HCT116 (cell line): ENCODE measurements around the gene XYLT1. TPM values are rescaled to one million over a fixed set of nuclear protein-coding genes. Genes with fewer than 3 reads are reported as not detected.

ENCODE experiments used
- ATAC-seq: fragments of 200-7000 bp; cut with Tn5 transposase; 2 replicates; pipeline ENCODE4 v1.9.1; 2020; ENCODE audit warnings: mild to moderate bottlenecking, moderate library complexity
- BruUV-seq: library from RNA; stranded (reverse); fragments of 400-500 nt; replicated peaks from 2 replicates; lab custom pipeline; 2021; lab: Mats Ljungman, UMichigan
- CTCF ChIA-PET: fragments of 300-600 bp; sonication (Branson Sonifier 250); formaldehyde crosslinking; loops from one replicate; lab custom pipeline; 2021; ENCODE audit warnings: antibody characterized with exemption; lab: Charles Lee
- POLR2A ChIA-PET: fragments of 300-600, 350-600 bp; sonication (Branson Sonifier 250); formaldehyde crosslinking; loops from one replicate; lab custom pipeline; 2021; ENCODE audit warnings: antibody characterized with exemption; lab: Charles Lee
- RAD21 ChIA-PET, 2 experiments: fragments of 300-600 bp; sonication (Branson Sonifier 250); formaldehyde crosslinking; loops; one replicate each; lab custom pipeline; 2023; ENCODE audit warnings: low total read pairs in 2 of 2; ENCODE audit not compliant: uncharacterized antibody in 2 of 2, unreplicated experiment in 2 of 2, low non-redundant PET in 1 of 2; lab: Charles Lee
- DNase-seq: peaks from one replicate; pipeline ENCODE4 v3.0.0-alpha.2; 2010; ENCODE audit warnings: low read depth, low spot score
- H2AFZ ChIP-seq: fragments of 200-600 bp; shearing (Covaris generic), sonication (generic); 2 replicates; pipeline ENCODE4 v1.6.1; 2017; ENCODE audit warnings: low read depth, mixed run types, mixed read lengths, antibody characterized with exemption, low read length; ENCODE audit not compliant: poor library complexity, severe bottlenecking
- H3K27ac ChIP-seq: 2 replicates; pipeline ENCODE4 v1.5.1; 2012; ENCODE audit warnings: low read depth, low read length
- H3K27me3 ChIP-seq: fragments of 200-600 bp; sonication (generic); 2 replicates; pipeline ENCODE4 v1.6.1; 2016; ENCODE audit warnings: mixed run types, low read length, mixed read lengths; ENCODE audit not compliant: insufficient read depth
- H3K36me3 ChIP-seq, 2 experiments: fragments of 200-500 bp in 1 of 2; fragments of 200-600 bp in 1 of 2; sonication (Bioruptor generic) in 1 of 2; sonication (generic) in 1 of 2; 2 replicates each; pipeline versions ENCODE4 v1.5.1 to v1.6.1; 2014 to 2016; ENCODE audit warnings: low read length in 2 of 2, inconsistent platforms in 1 of 2, mixed read lengths in 1 of 2, mixed run types in 1 of 2; ENCODE audit not compliant: insufficient read depth in 2 of 2, control insufficient read depth in 1 of 2
- H3K4me1 ChIP-seq, 2 experiments: fragments of 200-600 bp in 1 of 2; sonication (generic) in 1 of 2; 2 replicates each; pipeline versions ENCODE4 v1.5.1 to v1.6.1; 2012 to 2017; ENCODE audit warnings: low read length in 2 of 2, inconsistent platforms in 1 of 2, mild to moderate bottlenecking in 1 of 2, mixed read lengths in 1 of 2, mixed run types in 1 of 2, moderate library complexity in 1 of 2; ENCODE audit not compliant: insufficient read depth in 2 of 2, control insufficient read depth in 1 of 2
- H3K4me2 ChIP-seq: fragments of 200-600 bp; sonication (generic); 2 replicates; pipeline ENCODE4 v1.6.1; 2017; ENCODE audit warnings: mixed run types, low read length, mixed read lengths
- H3K4me3 ChIP-seq, 2 experiments: fragments of 200-600 bp in 1 of 2; sonication (generic) in 1 of 2; replicated peaks in 1 of 2; 2 replicates each; pipeline ENCODE4 v1.5.1; 2011 to 2016; ENCODE audit warnings: low read length in 2 of 2, control low read depth in 1 of 2, low read depth in 1 of 2, mild to moderate bottlenecking in 1 of 2, mixed read lengths in 1 of 2, mixed run types in 1 of 2
- H3K79me2 ChIP-seq: fragments of 200-600 bp; sonication (generic); 2 replicates; pipeline ENCODE4 v1.6.1; 2017; ENCODE audit warnings: mild to moderate bottlenecking, mixed run types, low read length, moderate library complexity, mixed read lengths; ENCODE audit not compliant: insufficient read depth
- H3K9ac ChIP-seq: fragments of 200-600 bp; sonication (generic); 2 replicates; pipeline ENCODE4 v1.6.1; 2016; ENCODE audit warnings: low read length, mixed read lengths
- H3K9me2 ChIP-seq: fragments of 200-600 bp; sonication (generic), shearing (Covaris generic); 2 replicates; pipeline ENCODE4 v1.6.1; 2017; ENCODE audit warnings: mixed run types, mild to moderate bottlenecking, moderate library complexity; ENCODE audit not compliant: insufficient read depth
- H3K9me3 ChIP-seq, 2 experiments: fragments of 200-500 bp in 1 of 2; fragments of 200-600 bp in 1 of 2; sonication (Bioruptor generic) in 1 of 2; sonication (generic) in 1 of 2; 2 replicates each; pipeline ENCODE4 v1.6.1; 2014 to 2017; ENCODE audit warnings: low read length in 2 of 2, mixed read lengths in 2 of 2, inconsistent platforms in 1 of 2, low read depth in 1 of 2, mild to moderate bottlenecking in 1 of 2, mixed run types in 1 of 2, moderate library complexity in 1 of 2; ENCODE audit not compliant: control insufficient read depth in 1 of 2, insufficient read depth in 1 of 2
- H4K20me1 ChIP-seq: fragments of 200-600 bp; sonication (generic), shearing (Covaris generic); 2 replicates; pipeline ENCODE4 v1.6.1; 2017; ENCODE audit warnings: mixed run types, mild to moderate bottlenecking, moderate library complexity; ENCODE audit not compliant: insufficient read depth
- CBX3 ChIP-seq: IDR thresholded peaks from 2 replicates; pipeline ENCODE4 v1.6.1; 2012; ENCODE audit warnings: low read depth
- CEBPB ChIP-seq: IDR thresholded peaks from 2 replicates; pipeline ENCODE4 v1.6.1; 2012; ENCODE audit warnings: low read depth
- ELF1 ChIP-seq: IDR thresholded peaks from 2 replicates; pipeline ENCODE4 v1.6.1; 2012; ENCODE audit warnings: low read depth, borderline replicate concordance
- FOSL1 ChIP-seq: IDR thresholded peaks from 2 replicates; pipeline ENCODE4 v1.6.1; 2012; ENCODE audit warnings: low read depth
- POLR2AphosphoS5 ChIP-seq: IDR thresholded peaks from 2 replicates; pipeline ENCODE4 v1.6.1; 2011; ENCODE audit warnings: mild to moderate bottlenecking, low read depth, low read length, moderate library complexity
- SP1 ChIP-seq: IDR thresholded peaks from 2 replicates; pipeline ENCODE4 v1.6.1; 2012; ENCODE audit warnings: low read depth
- SRF ChIP-seq: IDR thresholded peaks from 2 replicates; pipeline ENCODE4 v1.6.1; 2012; ENCODE audit warnings: low read depth
- TCF7L2 ChIP-seq: IDR thresholded peaks from 2 replicates; pipeline ENCODE4 v1.7.0; 2011; ENCODE audit warnings: borderline replicate concordance, inconsistent platforms; ENCODE audit not compliant: insufficient read depth, insufficient read length; ENCODE audit errors: extremely low read depth
- ZFX ChIP-seq: fragments of 450-650 bp; IDR thresholded peaks from 2 replicates; pipeline ENCODE4 v1.6.1; 2017
- ZNF274 ChIP-seq: fragments of 200-500 bp; sonication (Bioruptor generic); IDR thresholded peaks from 2 replicates; pipeline ENCODE4 v1.6.1; 2014; ENCODE audit warnings: mild to moderate bottlenecking, low read depth, low read length, inconsistent platforms
- intact Hi-C: fragments of 100-400 bp; cut with micrococcal nuclease; formaldehyde crosslinking; loops from 2 replicates; pipeline ENCODE4 v1.10.0; 2022
- total RNA-seq: library from RNA; stranded (reverse); gene quantifications from one replicate; pipeline ENCODE4 v1.2.1, GENCODE V29; 2021; ENCODE audit not compliant: unreplicated experiment
- TF ChIP-seq, protein P1 (sequence below), 3 experiments: fragments of 200-600 bp in 1 of 3; sonication (generic) in 1 of 3; IDR thresholded peaks in 2 of 3; conservative IDR thresholded peaks in 1 of 3; 2 replicates each; pipeline ENCODE4 v1.5.1; 2012 to 2017; ENCODE audit warnings: low read depth in 2 of 3, low read length in 2 of 3, antibody characterized with exemption in 1 of 3, borderline replicate concordance in 1 of 3, control low read depth in 1 of 3, mild to moderate bottlenecking in 1 of 3, mixed read lengths in 1 of 3, mixed run types in 1 of 3, moderate library complexity in 1 of 3; ENCODE audit not compliant: insufficient read depth in 1 of 3

XYLT1 gene
- total RNA-seq, 1 experiment from 2014 or later, result 4.5 TPM

DNA sequence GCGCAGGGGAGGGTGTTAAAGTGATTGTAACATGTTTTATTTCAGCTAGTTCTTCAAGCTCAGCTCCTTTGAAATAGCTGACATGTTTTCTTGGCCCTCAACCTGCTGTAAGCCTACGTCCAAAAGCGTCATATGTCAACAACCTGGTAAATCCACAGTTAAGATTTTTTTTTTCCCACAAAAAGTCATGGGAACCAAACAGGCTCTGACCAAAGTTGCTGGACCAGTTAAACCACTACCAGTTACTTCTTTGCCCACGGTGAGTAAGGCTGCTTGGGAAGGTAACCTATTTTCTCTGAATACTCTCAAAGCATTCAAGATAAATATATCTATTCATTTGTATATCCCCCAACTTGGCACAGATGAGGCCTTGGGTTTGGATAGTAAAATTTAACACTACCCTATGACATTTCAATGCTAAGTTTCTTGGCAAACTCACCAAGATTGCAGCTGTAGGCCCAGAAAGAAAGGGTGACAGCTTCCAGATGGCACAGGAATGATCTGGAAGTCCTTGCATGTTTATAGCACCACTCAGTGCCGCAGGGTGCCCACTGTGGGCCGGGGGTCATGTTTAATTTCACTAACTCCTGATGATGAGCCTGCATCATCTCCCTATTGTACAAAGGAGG, 166.2 kb downstream of the XYLT1 start (continued):
- TF ChIP-seq, protein P1, sequence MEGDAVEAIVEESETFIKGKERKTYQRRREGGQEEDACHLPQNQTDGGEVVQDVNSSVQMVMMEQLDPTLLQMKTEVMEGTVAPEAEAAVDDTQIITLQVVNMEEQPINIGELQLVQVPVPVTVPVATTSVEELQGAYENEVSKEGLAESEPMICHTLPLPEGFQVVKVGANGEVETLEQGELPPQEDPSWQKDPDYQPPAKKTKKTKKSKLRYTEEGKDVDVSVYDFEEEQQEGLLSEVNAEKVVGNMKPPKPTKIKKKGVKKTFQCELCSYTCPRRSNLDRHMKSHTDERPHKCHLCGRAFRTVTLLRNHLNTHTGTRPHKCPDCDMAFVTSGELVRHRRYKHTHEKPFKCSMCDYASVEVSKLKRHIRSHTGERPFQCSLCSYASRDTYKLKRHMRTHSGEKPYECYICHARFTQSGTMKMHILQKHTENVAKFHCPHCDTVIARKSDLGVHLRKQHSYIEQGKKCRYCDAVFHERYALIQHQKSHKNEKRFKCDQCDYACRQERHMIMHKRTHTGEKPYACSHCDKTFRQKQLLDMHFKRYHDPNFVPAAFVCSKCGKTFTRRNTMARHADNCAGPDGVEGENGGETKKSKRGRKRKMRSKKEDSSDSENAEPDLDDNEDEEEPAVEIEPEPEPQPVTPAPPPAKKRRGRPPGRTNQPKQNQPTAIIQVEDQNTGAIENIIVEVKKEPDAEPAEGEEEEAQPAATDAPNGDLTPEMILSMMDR (IDR thresholded peaks at IDR 0.05 in 2 of 3, conservative IDR thresholded peaks at IDR 0.05 in 1 of 3; ENCODE audit: borderline replicate concordance in 1 of 3, insufficient read depth in 1 of 3, low read depth in 2 of 3, low read length in 2 of 3), result 0 out of 6 replicates have a peak, but pooled peaks of 1 of the 3 experiments have one; percentile 10
- no peak for TF ChIP-seq ZFX
- TF ChIP-seq POLR2AphosphoS5, result no peak
- peak; percentile 15; the same call in 1 of the 2 replicates for TF ChIP-seq FOSL1
- TF ChIP-seq, all 23 proteins: peak for 8

DNA sequence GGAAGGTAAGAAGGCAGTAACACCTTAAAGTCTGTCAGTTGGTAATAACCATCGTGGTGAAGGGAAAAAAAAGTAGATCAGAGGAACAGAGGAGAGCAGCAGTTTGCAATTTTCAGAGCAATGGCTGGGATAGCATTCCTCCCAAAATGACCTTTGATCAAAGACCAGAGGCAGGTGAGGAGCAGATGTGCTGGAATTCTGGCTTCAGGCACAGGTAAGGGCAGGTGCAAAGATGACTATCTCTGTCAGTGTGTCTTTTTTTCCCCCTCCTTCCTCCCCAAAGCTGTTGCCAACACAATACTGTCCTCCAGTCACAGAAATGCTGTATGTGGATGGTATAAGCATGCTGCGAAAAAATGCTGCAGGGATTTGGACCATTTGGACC, 166.7 kb downstream of the XYLT1 start:
- no peaks in the 10 kb centered on the region for H3K79me2 ChIP-seq
- no peak overlapping the region for H3K27ac ChIP-seq
- ChIA-PET RAD21 (no interaction called here), CTCF (no interaction called here), POLR2A (no interaction called here)
- no peak overlapping the region for H3K9ac ChIP-seq
- H3K27me3 ChIP-seq, result peaks cover 4% of the 10 kb centered on the region; the same call in 1 of the 2 replicates
- H3K9me2 ChIP-seq, result no peaks in the 10 kb centered on the region
- ATAC-seq (no peak), DNase-seq (no peak)
- H3K4me3 ChIP-seq, result no peak overlapping the region
- no peak for TF ChIP-seq CEBPB
- no peak for TF ChIP-seq ZNF274
- no peak for TF ChIP-seq POLR2AphosphoS5
- no peak for TF ChIP-seq FOSL1
- TF ChIP-seq ELF1, result no peak
- no peak for TF ChIP-seq SP1
- no peak for TF ChIP-seq CBX3
- TF ChIP-seq TCF7L2, result no peak
- no peak for TF ChIP-seq SRF
- no peak overlapping the region for H2AFZ ChIP-seq
- H3K36me3 ChIP-seq, result no peaks in the 10 kb centered on the region
- no peaks in the 10 kb centered on the region for H4K20me1 ChIP-seq
- peak overlapping the region; percentile 29; the same call in 1 of the 2 replicates for H3K4me2 ChIP-seq
- H3K4me1 ChIP-seq, result peaks cover 21 to 31% of the 10 kb centered on the region in 2 experiments; a peak in 3 of 4 replicates
- no peaks in the 10 kb centered on the region for H3K9me3 ChIP-seq
- intact Hi-C loops, result no loop called here
- BruUV-seq, result no TSS peak
